Muscle of leg (tissue), 16 donors: Measurements from ENCODE around the gene FST. TPM values are rescaled to one million over a fixed set of nuclear protein-coding genes. Genes with fewer than 3 reads are reported as not detected.

Source experiments
- DNase-seq: peaks from one replicate; pipeline ENCODE4 v3.0.0; 2013
- H3K27ac ChIP-seq: one replicate; pipeline ENCODE4 v1.5.1; 2013; ENCODE audit warnings: mild to moderate bottlenecking, low read length, control low read depth
- H3K27me3 ChIP-seq: one replicate; pipeline ENCODE4 v1.6.1; 2013; ENCODE audit warnings: low read length; ENCODE audit not compliant: control insufficient read depth, insufficient read depth
- H3K36me3 ChIP-seq: one replicate; pipeline ENCODE4 v1.6.1; 2013; ENCODE audit warnings: low read length; ENCODE audit not compliant: control insufficient read depth, insufficient read depth
- H3K4me1 ChIP-seq: one replicate; pipeline ENCODE4 v1.6.1; 2013; ENCODE audit warnings: low read length; ENCODE audit not compliant: control insufficient read depth, insufficient read depth
- H3K4me3 ChIP-seq: one replicate; pipeline ENCODE4 v1.5.1; 2013; ENCODE audit warnings: low read length, control low read depth
- H3K9me3 ChIP-seq: replicated peaks from 2 replicates; pipeline ENCODE4 v1.6.1; 2013; ENCODE audit warnings: low read depth, low read length; ENCODE audit not compliant: control insufficient read depth
- WGBS: methylation state at CpG from one replicate; pipeline ENCODE4 v1.1.5; 2013; ENCODE audit warnings: missing lambda C conversion rate; ENCODE audit not compliant: insufficient coverage; 5-methylcytosine and 5-hydroxymethylcytosine counted together
- long read RNA-seq, 11 donors: transcript quantifications; one replicate each; lab custom pipeline, GENCODE V29; 2026
- polyA plus RNA-seq, 8 donors: library from polyadenylated mRNA; unstranded; fragments of 120-200 nt; gene quantifications; one replicate each; pipeline versions ENCODE4 v1.2.1 to v1.2.3, GENCODE V29; 2013; ENCODE audit warnings: inconsistent platforms in 1 of 8, low replicate concordance in 1 of 8; ENCODE audit not compliant: insufficient read length in 8 of 8, insufficient read depth in 1 of 8
- total RNA-seq: library from RNA; stranded (reverse); fragments of 120-200 nt; gene quantifications from one replicate; pipeline ENCODE4 v1.2.4, GENCODE V29; 2013

The FST gene
- total RNA-seq (32.4 TPM), polyA plus RNA-seq (10 to 100 TPM; 19.6 to 53.8 (median 35.5) TPM)
- long read RNA-seq, donor 1, transcript FST-201 (6 exons, 2,519 nt): major isoform, 10 of 11 reads
- long read RNA-seq, donor 1, partial matches to known transcripts: 0 of 11 reads
- long read RNA-seq, donor 1, other reads (novel, unspliced or antisense): 0 of 11 reads
- long read RNA-seq, donor 2, partial matches to known transcripts: 0 of 1 reads
- long read RNA-seq, donor 2, other reads (novel, unspliced or antisense): 0 of 1 reads
- long read RNA-seq, donor 3, transcript FST-201 (6 exons, 2,519 nt): major isoform, 15 of 18 reads
- long read RNA-seq, donor 3, partial matches to known transcripts: 0 of 18 reads
- long read RNA-seq, donor 3, other reads (novel, unspliced or antisense): 0 of 18 reads
- long read RNA-seq, donor 4, transcript FST-201 (6 exons, 2,519 nt): major isoform, 19 of 23 reads
- long read RNA-seq, donor 4, partial matches to known transcripts: 0 of 23 reads
- long read RNA-seq, donor 4, other reads (novel, unspliced or antisense): 0 of 23 reads
- long read RNA-seq, donor 5, transcript FST-201 (6 exons, 2,519 nt): major isoform, 18 of 21 reads
- long read RNA-seq, donor 5, partial matches to known transcripts: 0 of 21 reads
- long read RNA-seq, donor 5, other reads (novel, unspliced or antisense): 0 of 21 reads
- long read RNA-seq, donor 6, transcript FST-201 (6 exons, 2,519 nt): major isoform, 25 of 26 reads
- long read RNA-seq, donor 6, partial matches to known transcripts: 0 of 26 reads
- long read RNA-seq, donor 6, other reads (novel, unspliced or antisense): 0 of 26 reads
- long read RNA-seq, donor 7, transcript FST-201 (6 exons, 2,519 nt): major isoform, 16 of 30 reads
- long read RNA-seq, donor 7, partial matches to known transcripts: 13 of 30 reads
- long read RNA-seq, donor 7, other reads (novel, unspliced or antisense): 0 of 30 reads
- long read RNA-seq, donor 8, transcript FST-201 (6 exons, 2,519 nt): major isoform, 19 of 27 reads
- long read RNA-seq, donor 8, partial matches to known transcripts: 7 of 27 reads
- long read RNA-seq, donor 8, other reads (novel, unspliced or antisense): 0 of 27 reads
- long read RNA-seq, donor 9, transcript FST-201 (6 exons, 2,519 nt): major isoform, 15 of 19 reads
- long read RNA-seq, donor 9, partial matches to known transcripts: 0 of 19 reads
- long read RNA-seq, donor 9, other reads (novel, unspliced or antisense): 0 of 19 reads
- long read RNA-seq, donor 10, transcript FST-201 (6 exons, 2,519 nt): major isoform, 20 of 24 reads
- long read RNA-seq, donor 10, partial matches to known transcripts: 0 of 24 reads
- long read RNA-seq, donor 10, other reads (novel, unspliced or antisense): 0 of 24 reads
- long read RNA-seq, donor 11, transcript FST-201 (6 exons, 2,519 nt): major isoform, 12 of 22 reads
- long read RNA-seq, donor 11, partial matches to known transcripts: 9 of 22 reads
- long read RNA-seq, donor 11, other reads (novel, unspliced or antisense): 0 of 22 reads

- H3K27ac ChIP-seq: peak within 1 kb of the TSS; percentile 90
- H3K4me1 ChIP-seq: peaks cover 15% of the 10 kb centered on the region
- H3K27me3 ChIP-seq: peaks cover 31% of the 10 kb centered on the region
- WGBS: 0% methylated on average over 59 of the region's 64 CpGs
- H3K9me3 ChIP-seq: no peaks in the 10 kb centered on the region
- peak; percentile 40 for DNase-seq
- peak within 1 kb of the TSS; percentile 76 for H3K4me3 ChIP-seq
- peaks cover 11% of the 10 kb centered on the region for H3K36me3 ChIP-seq
These were observed at the start of gene FST for GRCh38 chr5:53480416-53481158. FST (plus strand) TSS chr5:53480629; CDS start chr5:53480792, 163 bp downstream.

- WGBS: 62% methylated on average over 4 of the region's 6 CpGs
- Histone ChIP-seq H3K36me3 (no peaks in the 10 kb centered on the region), H3K27ac (no peak overlapping the region), H3K4me3 (no peak overlapping the region), H3K4me1 (no peaks in the 10 kb centered on the region), H3K9me3 (no peaks in the 10 kb centered on the region), H3K27me3 (no peaks in the 10 kb centered on the region)
- DNase-seq: no peak
These were observed 48.8 kb upstream of the FST start for GRCh38 chr5:53431665-53432064.

GRCh38 chr5:53433026-53433425 is 47.4 kb upstream of the FST start:
- H3K4me1 ChIP-seq: no peaks in the 10 kb centered on the region
- no peaks in the 10 kb centered on the region for H3K36me3 ChIP-seq
- 29% methylated on average over 1 of the region's 1 CpG for WGBS
- H3K27me3 ChIP-seq: no peaks in the 10 kb centered on the region
- no peak for DNase-seq
- no peak overlapping the region for H3K27ac ChIP-seq
- H3K4me3 ChIP-seq: no peak overlapping the region
- H3K9me3 ChIP-seq: no peaks in the 10 kb centered on the region

- DNase-seq: no peak
- Histone ChIP-seq H3K27ac (no peak overlapping the region), H3K9me3 (no peaks in the 10 kb centered on the region), H3K27me3 (no peaks in the 10 kb centered on the region), H3K4me1 (no peaks in the 10 kb centered on the region), H3K36me3 (no peaks in the 10 kb centered on the region), H3K4me3 (no peak overlapping the region)
- WGBS: 100% methylated on average over 1 of the region's 1 CpG
These were observed 45.9 kb upstream of the FST start for GRCh38 chr5:53434541-53434940.

- H3K27ac ChIP-seq: no peak overlapping the region
- H3K4me1 ChIP-seq: no peaks in the 10 kb centered on the region
- H3K36me3 ChIP-seq: no peaks in the 10 kb centered on the region
- DNase-seq: no peak
- no CpG with 5 or more reads among the region's 2 CpGs for WGBS
- H3K4me3 ChIP-seq: no peak overlapping the region
- H3K9me3 ChIP-seq: no peaks in the 10 kb centered on the region
- H3K27me3 ChIP-seq: no peaks in the 10 kb centered on the region
These were observed 43.8 kb upstream of the FST start for GRCh38 chr5:53436480-53437191.

- no peaks in the 10 kb centered on the region for H3K9me3 ChIP-seq
- H3K4me3 ChIP-seq: no peak overlapping the region
- H3K27me3 ChIP-seq: no peaks in the 10 kb centered on the region
- H3K36me3 ChIP-seq: no peaks in the 10 kb centered on the region
- no peak overlapping the region for H3K27ac ChIP-seq
- H3K4me1 ChIP-seq: no peaks in the 10 kb centered on the region
- 85% methylated on average over 7 of the region's 13 CpGs for WGBS
- no peak for DNase-seq
These were observed 42.4 kb upstream of the FST start for GRCh38 chr5:53438079-53438478.

GRCh38 chr5:53438486-53439472 is 41.6 kb upstream of the FST start:
- Histone ChIP-seq H3K9me3 (no peaks in the 10 kb centered on the region), H3K27me3 (no peaks in the 10 kb centered on the region), H3K36me3 (no peaks in the 10 kb centered on the region), H3K27ac (no peak overlapping the region), H3K4me3 (no peak overlapping the region), H3K4me1 (no peaks in the 10 kb centered on the region)
- no CpG with 5 or more reads among the region's 6 CpGs for WGBS
- DNase-seq: peak; percentile 65

GRCh38 chr5:53442961-53443360 is 37.5 kb upstream of the FST start:
- Histone ChIP-seq H3K27ac (no peak overlapping the region), H3K36me3 (no peaks in the 10 kb centered on the region), H3K27me3 (no peaks in the 10 kb centered on the region), H3K9me3 (no peaks in the 10 kb centered on the region), H3K4me1 (no peaks in the 10 kb centered on the region), H3K4me3 (no peak overlapping the region)
- 38% methylated on average over 1 of the region's 1 CpG for WGBS
- DNase-seq: no peak
